AML-193 (cell line): Measurements from ENCODE around the gene GALK2.
"Not testable (repeated sequence)": the region's sequence is repeated elsewhere in the genome, so short reads cannot be mapped to it uniquely, and the experiment has no call there.

Experiments
- DNase-seq, 2 experiments: peaks; one replicate each; lab custom pipeline; 2025; lab: John Stamatoyannopoulos, UW

GALK2 gene

DNA sequence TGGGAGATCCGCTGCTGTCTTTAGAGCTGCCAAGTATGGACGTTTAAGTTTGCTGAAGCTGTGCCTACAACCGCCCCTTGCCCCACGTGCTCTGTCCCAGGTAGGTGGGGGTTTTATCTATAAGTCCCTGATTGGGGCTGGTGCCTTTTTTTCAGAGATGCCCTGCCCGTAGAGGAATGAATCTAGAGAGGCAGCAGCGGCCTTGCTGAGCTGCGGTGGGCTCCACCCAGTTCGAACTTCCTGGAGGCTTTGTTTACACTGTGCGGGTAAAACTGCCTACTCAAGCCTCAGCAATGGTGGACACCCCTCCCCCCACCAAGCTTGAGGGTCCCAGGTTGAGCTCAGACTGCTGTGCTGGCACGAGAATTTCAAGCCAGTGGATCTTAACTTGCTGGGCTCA, 169.6 kb downstream of the GALK2 start:
- DNase-seq, result no peak

GRCh38 chr15:49343546-49343945, 173.5 kb downstream of the GALK2 start:
- no peak for DNase-seq

- DNase-seq, result not testable (repeated sequence)
These were observed 184.4 kb downstream of the GALK2 start for GRCh38 chr15:49354439-49354838.

DNA sequence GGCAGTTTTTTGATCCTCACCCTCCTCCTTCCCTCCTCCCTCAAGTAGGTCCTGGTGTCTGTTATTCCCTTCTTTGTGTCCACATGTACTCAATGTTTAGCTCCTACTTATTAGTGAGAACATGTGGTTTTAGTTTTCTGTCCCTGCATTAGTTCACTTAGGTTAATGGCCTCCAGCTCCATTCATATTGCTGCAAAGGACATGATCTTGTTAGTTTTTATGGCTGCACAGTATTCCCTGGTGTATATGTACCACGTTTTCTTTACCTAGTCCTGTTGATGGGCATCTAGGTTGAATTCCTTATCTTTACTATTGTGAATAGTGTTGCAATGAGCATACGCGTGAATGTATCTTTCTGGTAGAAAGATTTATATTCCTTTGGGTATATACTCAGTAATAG, 191.3 kb downstream of the GALK2 start:
- DNase-seq, result no peak

- no peak for DNase-seq
These were observed 196.4 kb downstream of the GALK2 start for GRCh38 chr15:49366496-49366895.

DNA sequence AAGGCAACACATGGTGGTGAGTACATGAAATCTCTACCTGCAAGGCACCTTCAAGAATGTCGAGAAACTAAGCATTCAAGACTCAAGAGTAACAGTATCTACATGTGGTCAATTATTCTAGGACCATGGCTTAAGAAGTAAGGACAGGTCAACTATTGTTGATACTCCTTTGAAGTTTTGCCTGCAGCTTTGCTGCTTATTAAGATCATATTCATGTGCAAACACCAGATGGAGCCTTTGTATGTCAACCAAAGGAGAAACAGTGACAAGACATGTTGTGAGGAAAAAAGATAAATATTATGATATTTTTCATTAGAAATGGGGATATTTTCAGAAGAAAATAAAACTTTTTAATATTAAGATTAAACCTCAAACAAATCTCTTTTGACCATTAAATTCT, 200.7 kb downstream of the GALK2 start:
- DNase-seq, result peak; percentile 13 to 48

DNA sequence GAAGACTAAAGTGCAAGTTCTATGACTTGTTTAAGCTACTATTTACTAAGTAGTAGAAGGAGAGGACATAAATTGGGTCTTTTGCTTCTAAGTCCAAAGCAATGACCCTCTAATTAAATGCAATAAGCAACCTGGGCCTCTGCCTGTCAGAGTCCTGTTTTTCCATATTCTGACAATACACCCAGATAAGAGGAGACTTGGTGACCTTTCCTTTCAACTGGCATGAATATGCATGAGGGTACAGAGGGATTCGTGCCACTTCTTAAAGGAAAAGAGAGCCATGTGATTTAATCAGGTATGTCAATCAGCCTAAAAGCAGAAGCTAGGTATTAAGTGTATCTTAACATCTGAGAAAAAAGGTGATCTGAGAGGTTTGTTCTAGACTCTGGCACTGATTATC, 202.3 kb downstream of the GALK2 start:
- no peak for DNase-seq

DNA sequence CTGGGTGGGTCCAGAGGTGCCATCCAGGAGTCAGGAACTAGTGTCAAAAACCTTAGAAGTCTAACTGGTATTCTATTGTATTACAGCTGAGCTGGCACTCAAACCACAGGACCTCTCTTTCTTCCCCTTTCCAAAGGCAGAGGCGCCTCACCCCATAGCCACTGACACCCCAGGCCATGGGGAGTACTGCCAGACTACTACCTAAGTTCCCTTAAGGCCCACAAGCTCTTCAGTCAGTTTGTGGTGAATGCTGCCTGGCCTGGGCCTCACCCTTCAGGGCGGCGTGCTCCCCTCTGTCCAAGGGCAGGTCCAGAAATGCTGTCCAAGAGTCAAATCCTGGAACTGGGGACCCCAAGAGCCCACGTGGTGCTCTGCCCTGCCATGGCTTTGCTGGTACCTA, 209.9 kb downstream of the GALK2 start:
- peak; percentile 48 to 58 for DNase-seq

DNA sequence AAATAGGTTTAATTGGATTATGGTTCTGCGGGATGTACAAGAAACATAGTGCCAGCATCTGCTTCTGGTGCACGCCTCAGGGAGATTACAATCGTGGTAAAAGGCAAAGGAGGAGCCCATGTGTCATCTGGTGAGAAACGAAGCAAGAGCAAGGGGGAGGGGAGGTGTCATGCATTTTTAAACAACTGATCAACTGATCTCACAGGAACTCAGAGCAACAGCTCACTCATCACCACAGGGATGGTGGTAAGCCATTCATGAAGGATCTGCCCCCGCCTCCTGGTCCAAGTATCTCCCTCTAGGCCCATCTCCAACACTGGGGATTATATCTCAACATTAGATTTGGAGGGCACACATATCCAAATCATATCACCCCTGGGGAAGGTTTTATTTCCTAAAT, 210.9 kb downstream of the GALK2 start:
- DNase-seq, result no peak
